ENCODE measurements around the gene MPP1.
"Not testable (repeated sequence)": the region's sequence is repeated elsewhere in the genome, so short reads cannot be mapped to it uniquely, and the experiment has no call there.

The MPP1 gene

GRCh38 chrX:154804957-154805695, at the start of gene MPP1:
TSS of gene MPP1 (minus strand) at chrX:154805485. CDS start at chrX:154805373, 112 bp downstream.
- in situ Hi-C loops (cut with MboI; ENCODE audit: low sequenced_read_pairs) = no loop called here

- in situ Hi-C loops (cut with MboI; ENCODE audit: low sequenced_read_pairs) = no loop called here
These were observed 45.8 kb upstream of the MPP1 start for GRCh38 chrX:154850957-154851611.

- in situ Hi-C loops (cut with MboI; ENCODE audit: low sequenced_read_pairs) = no loop called here
These were observed 35.6 kb upstream of the MPP1 start for GRCh38 chrX:154840856-154841255.

GRCh38 chrX:154836163-154836562, 30.9 kb upstream of the MPP1 start:
- in situ Hi-C loops (cut with MboI; ENCODE audit: low sequenced_read_pairs) = no loop called here

- in situ Hi-C loops (cut with MboI; ENCODE audit: low sequenced_read_pairs) = no loop called here
These were observed 29.3 kb upstream of the MPP1 start, which contains the start of gene SMIM9 for GRCh38 chrX:154834562-154834961. TSS of gene SMIM9 (minus strand) at chrX:154834662. CDS start at chrX:154830856, 3,806 bp downstream.

GRCh38 chrX:154833746-154834274, 28.5 kb upstream of the MPP1 start:
- in situ Hi-C loops (cut with MboI; ENCODE audit: low sequenced_read_pairs) = no loop called here

GRCh38 chrX:154829926-154830442, 24.7 kb upstream of the MPP1 start:
- in situ Hi-C loops (cut with MboI; ENCODE audit: low sequenced_read_pairs) = no loop called here

- in situ Hi-C loops (cut with MboI; ENCODE audit: low sequenced_read_pairs) = no loop called here
These were observed 23.8 kb upstream of the MPP1 start for GRCh38 chrX:154829134-154829533.

- in situ Hi-C loops (cut with MboI; ENCODE audit: low sequenced_read_pairs) = no loop called here
These were observed 22.7 kb upstream of the MPP1 start for GRCh38 chrX:154828016-154828408.

- in situ Hi-C loops (cut with MboI; ENCODE audit: low sequenced_read_pairs) = no loop called here
These were observed 22.1 kb upstream of the MPP1 start for GRCh38 chrX:154827194-154828015.

GRCh38 chrX:154825586-154825985, 20.3 kb upstream of the MPP1 start:
- in situ Hi-C loops (cut with MboI; ENCODE audit: low sequenced_read_pairs) = not testable (repeated sequence)

GRCh38 chrX:154824638-154825037, 19.4 kb upstream of the MPP1 start:
- in situ Hi-C loops (cut with MboI; ENCODE audit: low sequenced_read_pairs) = no loop called here

GRCh38 chrX:154822029-154822428, 16.7 kb upstream of the MPP1 start:
- in situ Hi-C loops (cut with MboI; ENCODE audit: low sequenced_read_pairs) = no loop called here

- in situ Hi-C loops (cut with MboI; ENCODE audit: low sequenced_read_pairs) = no loop called here
These were observed 16.2 kb upstream of the MPP1 start for GRCh38 chrX:154821523-154821922.

- in situ Hi-C loops (cut with MboI; ENCODE audit: low sequenced_read_pairs) = no loop called here
These were observed 14.6 kb upstream of the MPP1 start for GRCh38 chrX:154819771-154820341.

- in situ Hi-C loops (cut with MboI; ENCODE audit: low sequenced_read_pairs) = no loop called here
These were observed 13.9 kb upstream of the MPP1 start for GRCh38 chrX:154818916-154819770.

GRCh38 chrX:154817048-154817618, 11.8 kb upstream of the MPP1 start:
- in situ Hi-C loops (cut with MboI; ENCODE audit: low sequenced_read_pairs) = not testable (repeated sequence)

- in situ Hi-C loops (cut with MboI; ENCODE audit: low sequenced_read_pairs) = not testable (repeated sequence)
These were observed 11.1 kb upstream of the MPP1 start for GRCh38 chrX:154816326-154816898.

GRCh38 chrX:154815274-154815818, 10.1 kb upstream of the MPP1 start:
- in situ Hi-C loops (cut with MboI; ENCODE audit: low sequenced_read_pairs) = no loop called here

All from hTERT RPE-1 (cell line).